HCT116 (cell line): ENCODE data around the gene CRLF3. TPM values are rescaled to one million over a fixed set of nuclear protein-coding genes. Genes with fewer than 3 reads are reported as not detected.

Experiments
- ATAC-seq: fragments of 200-7000 bp; cut with Tn5 transposase; 2 replicates; pipeline ENCODE4 v1.9.1; 2020; ENCODE audit warnings: mild to moderate bottlenecking, moderate library complexity
- BruUV-seq: library from RNA; stranded (reverse); fragments of 400-500 nt; replicated peaks from 2 replicates; lab custom pipeline; 2021; lab: Mats Ljungman, UMichigan
- CTCF ChIA-PET: fragments of 300-600 bp; sonication (Branson Sonifier 250); formaldehyde crosslinking; loops from one replicate; lab custom pipeline; 2021; ENCODE audit warnings: antibody characterized with exemption; lab: Charles Lee
- POLR2A ChIA-PET: fragments of 300-600, 350-600 bp; sonication (Branson Sonifier 250); formaldehyde crosslinking; loops from one replicate; lab custom pipeline; 2021; ENCODE audit warnings: antibody characterized with exemption; lab: Charles Lee
- RAD21 ChIA-PET, 2 experiments: fragments of 300-600 bp; sonication (Branson Sonifier 250); formaldehyde crosslinking; loops; one replicate each; lab custom pipeline; 2023; ENCODE audit warnings: low total read pairs in 2 of 2; ENCODE audit not compliant: uncharacterized antibody in 2 of 2, unreplicated experiment in 2 of 2, low non-redundant PET in 1 of 2; lab: Charles Lee
- DNase-seq: peaks from one replicate; pipeline ENCODE4 v3.0.0-alpha.2; 2010; ENCODE audit warnings: low read depth, low spot score
- H2AFZ ChIP-seq: fragments of 200-600 bp; shearing (Covaris generic), sonication (generic); 2 replicates; pipeline ENCODE4 v1.6.1; 2017; ENCODE audit warnings: low read depth, mixed run types, mixed read lengths, antibody characterized with exemption, low read length; ENCODE audit not compliant: poor library complexity, severe bottlenecking
- H3K27ac ChIP-seq: 2 replicates; pipeline ENCODE4 v1.5.1; 2012; ENCODE audit warnings: low read depth, low read length
- H3K27me3 ChIP-seq: fragments of 200-600 bp; sonication (generic); 2 replicates; pipeline ENCODE4 v1.6.1; 2016; ENCODE audit warnings: mixed run types, low read length, mixed read lengths; ENCODE audit not compliant: insufficient read depth
- H3K36me3 ChIP-seq, 2 experiments: fragments of 200-500 bp in 1 of 2; fragments of 200-600 bp in 1 of 2; sonication (Bioruptor generic) in 1 of 2; sonication (generic) in 1 of 2; 2 replicates each; pipeline versions ENCODE4 v1.5.1 to v1.6.1; 2014 to 2016; ENCODE audit warnings: low read length in 2 of 2, inconsistent platforms in 1 of 2, mixed read lengths in 1 of 2, mixed run types in 1 of 2; ENCODE audit not compliant: insufficient read depth in 2 of 2, control insufficient read depth in 1 of 2
- H3K4me1 ChIP-seq, 2 experiments: fragments of 200-600 bp in 1 of 2; sonication (generic) in 1 of 2; 2 replicates each; pipeline versions ENCODE4 v1.5.1 to v1.6.1; 2012 to 2017; ENCODE audit warnings: low read length in 2 of 2, inconsistent platforms in 1 of 2, mild to moderate bottlenecking in 1 of 2, mixed read lengths in 1 of 2, mixed run types in 1 of 2, moderate library complexity in 1 of 2; ENCODE audit not compliant: insufficient read depth in 2 of 2, control insufficient read depth in 1 of 2
- H3K4me2 ChIP-seq: fragments of 200-600 bp; sonication (generic); 2 replicates; pipeline ENCODE4 v1.6.1; 2017; ENCODE audit warnings: mixed run types, low read length, mixed read lengths
- H3K4me3 ChIP-seq, 2 experiments: fragments of 200-600 bp in 1 of 2; sonication (generic) in 1 of 2; replicated peaks in 1 of 2; 2 replicates each; pipeline ENCODE4 v1.5.1; 2011 to 2016; ENCODE audit warnings: low read length in 2 of 2, control low read depth in 1 of 2, low read depth in 1 of 2, mild to moderate bottlenecking in 1 of 2, mixed read lengths in 1 of 2, mixed run types in 1 of 2
- H3K79me2 ChIP-seq: fragments of 200-600 bp; sonication (generic); 2 replicates; pipeline ENCODE4 v1.6.1; 2017; ENCODE audit warnings: mild to moderate bottlenecking, mixed run types, low read length, moderate library complexity, mixed read lengths; ENCODE audit not compliant: insufficient read depth
- H3K9ac ChIP-seq: fragments of 200-600 bp; sonication (generic); 2 replicates; pipeline ENCODE4 v1.6.1; 2016; ENCODE audit warnings: low read length, mixed read lengths
- H3K9me2 ChIP-seq: fragments of 200-600 bp; sonication (generic), shearing (Covaris generic); 2 replicates; pipeline ENCODE4 v1.6.1; 2017; ENCODE audit warnings: mixed run types, mild to moderate bottlenecking, moderate library complexity; ENCODE audit not compliant: insufficient read depth
- H3K9me3 ChIP-seq, 2 experiments: fragments of 200-500 bp in 1 of 2; fragments of 200-600 bp in 1 of 2; sonication (Bioruptor generic) in 1 of 2; sonication (generic) in 1 of 2; 2 replicates each; pipeline ENCODE4 v1.6.1; 2014 to 2017; ENCODE audit warnings: low read length in 2 of 2, mixed read lengths in 2 of 2, inconsistent platforms in 1 of 2, low read depth in 1 of 2, mild to moderate bottlenecking in 1 of 2, mixed run types in 1 of 2, moderate library complexity in 1 of 2; ENCODE audit not compliant: control insufficient read depth in 1 of 2, insufficient read depth in 1 of 2
- H4K20me1 ChIP-seq: fragments of 200-600 bp; sonication (generic), shearing (Covaris generic); 2 replicates; pipeline ENCODE4 v1.6.1; 2017; ENCODE audit warnings: mixed run types, mild to moderate bottlenecking, moderate library complexity; ENCODE audit not compliant: insufficient read depth
- EGR1 ChIP-seq: IDR thresholded peaks from 2 replicates; pipeline ENCODE4 v1.6.1; 2012; ENCODE audit warnings: low read depth
- ELF1 ChIP-seq: IDR thresholded peaks from 2 replicates; pipeline ENCODE4 v1.6.1; 2012; ENCODE audit warnings: low read depth, borderline replicate concordance
- EZH2 ChIP-seq: fragments of 200-600 bp; sonication (generic); IDR thresholded peaks from 2 replicates; pipeline ENCODE4 v1.6.1; 2017; ENCODE audit warnings: antibody characterized with exemption, mixed run types
- EZH2phosphoT487 ChIP-seq: fragments of 200-600 bp; IDR thresholded peaks from 2 replicates; pipeline ENCODE4 v1.6.1; 2018; ENCODE audit warnings: antibody characterized with exemption, borderline replicate concordance
- FOSL1 ChIP-seq: IDR thresholded peaks from 2 replicates; pipeline ENCODE4 v1.6.1; 2012; ENCODE audit warnings: low read depth
- JUND ChIP-seq: IDR thresholded peaks from 2 replicates; pipeline ENCODE4 v1.6.1; 2012
- RAD21 ChIP-seq: IDR thresholded peaks from 2 replicates; pipeline ENCODE4 v1.6.1; 2012; ENCODE audit warnings: low read depth, mild to moderate bottlenecking
- SIN3A ChIP-seq: IDR thresholded peaks from 2 replicates; pipeline ENCODE4 v1.6.1; 2012; ENCODE audit warnings: low read depth
- SRF ChIP-seq: IDR thresholded peaks from 2 replicates; pipeline ENCODE4 v1.6.1; 2012; ENCODE audit warnings: low read depth
- TCF7L2 ChIP-seq: IDR thresholded peaks from 2 replicates; pipeline ENCODE4 v1.7.0; 2011; ENCODE audit warnings: borderline replicate concordance, inconsistent platforms; ENCODE audit not compliant: insufficient read depth, insufficient read length; ENCODE audit errors: extremely low read depth
- YY1 ChIP-seq: IDR thresholded peaks from 2 replicates; pipeline ENCODE4 v1.6.1; 2011; ENCODE audit warnings: low read length, low read depth, moderate library complexity, mild to moderate bottlenecking; ENCODE audit not compliant: insufficient replicate concordance; ENCODE audit errors: extremely low read depth
- ZFX ChIP-seq: fragments of 450-650 bp; IDR thresholded peaks from 2 replicates; pipeline ENCODE4 v1.6.1; 2017
- ZNF274 ChIP-seq: fragments of 200-500 bp; sonication (Bioruptor generic); IDR thresholded peaks from 2 replicates; pipeline ENCODE4 v1.6.1; 2014; ENCODE audit warnings: mild to moderate bottlenecking, low read depth, low read length, inconsistent platforms
- intact Hi-C: fragments of 100-400 bp; cut with micrococcal nuclease; formaldehyde crosslinking; loops from 2 replicates; pipeline ENCODE4 v1.10.0; 2022
- total RNA-seq: library from RNA; stranded (reverse); gene quantifications from one replicate; pipeline ENCODE4 v1.2.1, GENCODE V29; 2021; ENCODE audit not compliant: unreplicated experiment
- TF ChIP-seq, protein P1 (sequence below): IDR thresholded peaks from 2 replicates; pipeline ENCODE4 v1.6.1; 2012
- TF ChIP-seq, protein P2 (sequence below): IDR thresholded peaks from 2 replicates; pipeline ENCODE4 v1.6.1; 2012; ENCODE audit warnings: low read depth
- TF ChIP-seq, protein P3 (sequence below): IDR thresholded peaks from 2 replicates; pipeline ENCODE4 v1.6.1; 2012

The CRLF3 gene
- total RNA-seq, 1 experiment from 2014 or later = 32.4 TPM

DNA sequence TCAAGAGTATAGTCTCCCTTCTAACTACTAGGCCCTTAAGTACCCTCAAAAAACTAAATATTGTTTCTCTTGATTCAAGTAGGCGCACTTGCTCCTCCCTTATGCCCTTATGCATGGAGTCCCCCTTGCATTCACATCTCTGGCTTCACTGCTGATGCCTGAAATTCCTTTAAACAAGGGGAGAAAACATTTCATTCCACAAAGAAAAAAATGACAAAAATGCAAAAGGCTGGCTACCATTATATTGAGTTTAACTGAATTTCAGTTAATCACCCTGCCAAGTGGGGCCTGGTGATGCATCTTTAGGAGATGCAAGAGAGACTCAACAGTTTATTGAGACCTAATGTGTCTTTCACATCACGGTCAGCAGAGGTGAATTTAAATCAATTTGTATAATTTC is 35.6 kb downstream of the CRLF3 start:
- no peaks in the 10 kb centered on the region for H3K4me1 ChIP-seq
- DNase-seq (no peak), ATAC-seq (no peak)
- intact Hi-C loops = no loop called here
- H2AFZ ChIP-seq = no peak overlapping the region
- H3K9me3 ChIP-seq = no peaks in the 10 kb centered on the region
- BruUV-seq = no TSS peak
- H3K27ac ChIP-seq = no peak overlapping the region
- H4K20me1 ChIP-seq = 0 out of 2 replicates have a peak, but pooled peaks cover 6% of the 10 kb centered on the region
- H3K79me2 ChIP-seq = no peaks in the 10 kb centered on the region; the same call in 1 of the 2 replicates
- peaks cover 15 to 38% of the 10 kb centered on the region in 2 experiments; a peak in 3 of 4 replicates for H3K36me3 ChIP-seq
- no peak overlapping the region for H3K9ac ChIP-seq
- TF ChIP-seq ZFX (no peak), TCF7L2 (no peak), JUND (no peak)
- CTCF ChIA-PET = no interaction called here
- H3K4me2 ChIP-seq = no peak overlapping the region
- RAD21 ChIA-PET = no interaction called here
- no peaks in the 10 kb centered on the region for H3K27me3 ChIP-seq
- POLR2A ChIA-PET = no interaction called here
- no peak overlapping the region for H3K4me3 ChIP-seq
- no peaks in the 10 kb centered on the region for H3K9me2 ChIP-seq

DNA sequence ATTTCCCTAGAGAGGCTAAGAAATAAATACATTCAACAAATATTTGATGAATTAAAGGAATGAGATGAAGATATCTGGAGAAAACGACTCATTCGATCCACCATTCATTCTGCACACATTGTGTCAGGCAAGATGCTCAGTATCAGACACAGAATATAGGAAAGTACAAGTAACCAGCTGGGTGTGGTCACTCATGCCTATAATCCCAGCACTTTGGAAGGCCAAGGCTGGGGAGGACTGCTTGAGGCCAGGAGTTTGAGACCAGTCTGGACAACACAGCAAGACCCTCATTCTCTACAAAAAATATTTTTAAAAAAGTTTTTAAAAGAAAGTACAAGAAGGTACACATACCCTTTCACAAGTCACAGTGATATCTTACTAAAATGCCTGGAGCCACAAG is 42.3 kb downstream of the CRLF3 start:
- Histone ChIP-seq H3K9me3 (no peaks in the 10 kb centered on the region), H3K27ac (no peak overlapping the region), H4K20me1 (0 out of 2 replicates have a peak, but pooled peaks cover 4% of the 10 kb centered on the region), H3K36me3 (peaks cover 18 to 28% of the 10 kb centered on the region in 2 experiments; a peak in 3 of 4 replicates), H3K4me1 (no peaks in the 10 kb centered on the region), H2AFZ (no peak overlapping the region), H3K9me2 (no peaks in the 10 kb centered on the region), H3K4me3 (no peak overlapping the region), H3K79me2 (no peaks in the 10 kb centered on the region), H3K9ac (no peak overlapping the region), H3K27me3 (no peaks in the 10 kb centered on the region), H3K4me2 (no peak overlapping the region)
- ATAC-seq (no peak), DNase-seq (no peak)
- ChIA-PET RAD21 (no interaction called here), CTCF (no interaction called here), POLR2A (no interaction called here)
- no peak for TF ChIP-seq YY1
- TF ChIP-seq EZH2 = no peak
- TF ChIP-seq EZH2phosphoT487 = no peak
- no peak for TF ChIP-seq SIN3A
- TF ChIP-seq, protein P1, sequence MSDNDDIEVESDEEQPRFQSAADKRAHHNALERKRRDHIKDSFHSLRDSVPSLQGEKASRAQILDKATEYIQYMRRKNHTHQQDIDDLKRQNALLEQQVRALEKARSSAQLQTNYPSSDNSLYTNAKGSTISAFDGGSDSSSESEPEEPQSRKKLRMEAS = no peak
- TF ChIP-seq JUND = no peak
- TF ChIP-seq, protein P2, sequence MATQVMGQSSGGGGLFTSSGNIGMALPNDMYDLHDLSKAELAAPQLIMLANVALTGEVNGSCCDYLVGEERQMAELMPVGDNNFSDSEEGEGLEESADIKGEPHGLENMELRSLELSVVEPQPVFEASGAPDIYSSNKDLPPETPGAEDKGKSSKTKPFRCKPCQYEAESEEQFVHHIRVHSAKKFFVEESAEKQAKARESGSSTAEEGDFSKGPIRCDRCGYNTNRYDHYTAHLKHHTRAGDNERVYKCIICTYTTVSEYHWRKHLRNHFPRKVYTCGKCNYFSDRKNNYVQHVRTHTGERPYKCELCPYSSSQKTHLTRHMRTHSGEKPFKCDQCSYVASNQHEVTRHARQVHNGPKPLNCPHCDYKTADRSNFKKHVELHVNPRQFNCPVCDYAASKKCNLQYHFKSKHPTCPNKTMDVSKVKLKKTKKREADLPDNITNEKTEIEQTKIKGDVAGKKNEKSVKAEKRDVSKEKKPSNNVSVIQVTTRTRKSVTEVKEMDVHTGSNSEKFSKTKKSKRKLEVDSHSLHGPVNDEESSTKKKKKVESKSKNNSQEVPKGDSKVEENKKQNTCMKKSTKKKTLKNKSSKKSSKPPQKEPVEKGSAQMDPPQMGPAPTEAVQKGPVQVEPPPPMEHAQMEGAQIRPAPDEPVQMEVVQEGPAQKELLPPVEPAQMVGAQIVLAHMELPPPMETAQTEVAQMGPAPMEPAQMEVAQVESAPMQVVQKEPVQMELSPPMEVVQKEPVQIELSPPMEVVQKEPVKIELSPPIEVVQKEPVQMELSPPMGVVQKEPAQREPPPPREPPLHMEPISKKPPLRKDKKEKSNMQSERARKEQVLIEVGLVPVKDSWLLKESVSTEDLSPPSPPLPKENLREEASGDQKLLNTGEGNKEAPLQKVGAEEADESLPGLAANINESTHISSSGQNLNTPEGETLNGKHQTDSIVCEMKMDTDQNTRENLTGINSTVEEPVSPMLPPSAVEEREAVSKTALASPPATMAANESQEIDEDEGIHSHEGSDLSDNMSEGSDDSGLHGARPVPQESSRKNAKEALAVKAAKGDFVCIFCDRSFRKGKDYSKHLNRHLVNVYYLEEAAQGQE = no peak
- no peak for TF ChIP-seq ELF1
- no peak for TF ChIP-seq SRF
- TF ChIP-seq FOSL1 = no peak
- no peak for TF ChIP-seq ZNF274
- no peak for TF ChIP-seq TCF7L2
- TF ChIP-seq EGR1 = no peak
- TF ChIP-seq, protein P3, sequence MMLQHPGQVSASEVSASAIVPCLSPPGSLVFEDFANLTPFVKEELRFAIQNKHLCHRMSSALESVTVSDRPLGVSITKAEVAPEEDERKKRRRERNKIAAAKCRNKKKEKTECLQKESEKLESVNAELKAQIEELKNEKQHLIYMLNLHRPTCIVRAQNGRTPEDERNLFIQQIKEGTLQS = no peak
- no peak for TF ChIP-seq RAD21
- no TSS peak for BruUV-seq
- intact Hi-C loops = no loop called here
